GM11168 (cell line): ENCODE measurements around the gene CIC.

Experiments
- in situ Hi-C: fragments of 300-500 bp; cut with MboI; formaldehyde crosslinking; loops from one replicate; pipeline ENCODE4 v1.12.0; 2022; ENCODE audit warnings: low sequenced_read_pairs; ENCODE audit not compliant: unreplicated experiment

Gene CIC

GRCh38 chr19:42301646-42302203 lies 32.7 kb downstream of the CIC start, which contains the start of gene PRR19:
PRR19 (plus strand) TSS chr19:42302132; CDS start chr19:42309585, 7,453 bp downstream.
- in situ Hi-C loops, result no loop called here

- in situ Hi-C loops, result no loop called here
These were observed 34.0 kb downstream of the CIC start for GRCh38 chr19:42303101-42303464.

- in situ Hi-C loops, result no loop called here
These were observed 34.8 kb downstream of the CIC start for GRCh38 chr19:42303876-42304275.

GRCh38 chr19:42306646-42307045 lies 37.6 kb downstream of the CIC start:
- in situ Hi-C loops, result no loop called here

- in situ Hi-C loops, result no loop called here
These were observed 40.6 kb downstream of the CIC start for GRCh38 chr19:42309686-42310085.

GRCh38 chr19:42311657-42312056 lies 42.6 kb downstream of the CIC start:
- in situ Hi-C loops, result no loop called here

- in situ Hi-C loops, result no loop called here
These were observed 43.3 kb downstream of the CIC start for GRCh38 chr19:42312370-42312769.

GRCh38 chr19:42313096-42313839 lies 44.2 kb downstream of the CIC start, which contains the start of gene TMEM145:
TMEM145 (plus strand) TSS chr19:42313309; CDS start chr19:42313377, 68 bp downstream.
- in situ Hi-C loops, result no loop called here

GRCh38 chr19:42313840-42314755 lies 45.0 kb downstream of the CIC start:
- in situ Hi-C loops, result no loop called here

GRCh38 chr19:42315024-42315423 lies 46.0 kb downstream of the CIC start:
- in situ Hi-C loops, result no loop called here

- in situ Hi-C loops, result no loop called here
These were observed 47.5 kb downstream of the CIC start for GRCh38 chr19:42316223-42317211.

- in situ Hi-C loops, result no loop called here
These were observed 48.5 kb downstream of the CIC start for GRCh38 chr19:42317535-42317934.

- in situ Hi-C loops, result no loop called here
These were observed 53.3 kb downstream of the CIC start for GRCh38 chr19:42322305-42322704.

GRCh38 chr19:42323473-42323851 lies 54.4 kb downstream of the CIC start:
- in situ Hi-C loops, result no loop called here

- in situ Hi-C loops, result no loop called here
These were observed 55.0 kb downstream of the CIC start for GRCh38 chr19:42323852-42324654.

GRCh38 chr19:42324655-42325307 lies 55.7 kb downstream of the CIC start:
- in situ Hi-C loops, result no loop called here

GRCh38 chr19:42325308-42325895 lies 56.4 kb downstream of the CIC start, which contains the start of gene MEGF8:
MEGF8 (plus strand) TSS chr19:42325635; CDS start chr19:42326244, 609 bp downstream.
- in situ Hi-C loops, result no loop called here
